ENCODE measurements around the gene KDM4C.
A peak's percentile ranks its signal among the peaks of the same experiment; 100 is the strongest.

KDM4C gene

DNA sequence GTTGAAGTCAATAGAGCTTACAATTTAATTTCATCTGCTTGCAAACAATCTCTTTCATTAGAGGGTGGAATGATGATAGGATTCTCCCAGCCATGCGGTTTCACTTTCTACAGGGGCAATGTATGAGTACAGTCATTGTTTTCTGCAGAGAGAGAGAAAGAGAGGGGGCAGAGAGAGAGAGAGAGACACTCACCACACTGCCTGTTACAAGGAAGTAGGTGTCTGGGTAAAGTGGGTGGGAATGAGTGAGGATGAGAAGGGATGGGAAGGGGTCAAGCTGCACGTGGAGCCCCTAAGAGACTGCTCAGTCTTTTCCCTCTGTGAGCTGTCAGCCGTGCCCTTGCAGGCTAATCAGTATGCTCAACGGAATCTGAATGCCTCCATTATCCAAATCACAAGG, 454.3 kb downstream of the KDM4C start:
- no peak for DNase-seq (ENCODE audit: low read depth)

DNA sequence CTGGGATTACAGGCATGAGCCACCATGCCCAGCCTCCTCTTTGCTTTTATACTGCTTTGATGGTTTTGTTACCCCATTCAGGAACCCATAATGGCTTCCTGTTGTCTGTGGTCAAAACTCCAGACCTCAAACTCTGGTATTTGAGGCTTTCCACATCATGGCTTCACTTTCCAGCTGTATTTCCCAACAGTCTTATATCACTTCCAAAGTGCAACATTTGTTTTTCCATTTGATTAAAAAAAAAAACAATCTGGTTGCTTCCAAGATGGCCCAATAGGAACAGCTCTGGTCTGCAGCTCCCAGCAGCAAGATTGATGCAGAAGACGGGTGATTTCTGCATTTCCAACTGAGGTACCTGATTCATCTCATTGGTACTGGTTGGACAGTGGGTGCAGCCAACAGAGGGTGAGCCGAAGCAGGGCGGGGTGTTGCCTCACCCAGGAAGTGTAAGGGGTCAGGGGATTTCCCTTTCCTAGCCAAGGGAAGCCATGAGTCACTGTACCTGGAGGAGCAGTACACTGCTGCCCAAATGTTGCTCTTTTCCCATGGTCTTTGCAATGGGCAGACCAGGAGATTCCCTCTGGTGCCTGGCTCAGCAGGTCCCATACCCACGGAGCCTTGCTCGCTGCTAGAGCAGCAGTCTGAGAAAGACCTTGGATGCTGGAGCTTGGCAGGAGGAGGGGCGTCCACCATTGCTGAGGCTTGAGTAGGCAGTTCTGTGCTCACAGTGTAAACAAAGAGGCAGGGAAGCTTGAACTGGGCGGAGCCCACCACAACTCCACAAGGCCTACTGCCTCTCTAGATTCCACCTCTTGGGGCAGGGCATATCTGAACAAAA, 458.4 kb downstream of the KDM4C start:
- DNase-seq (ENCODE audit: low read depth), result peak; percentile 27

DNA sequence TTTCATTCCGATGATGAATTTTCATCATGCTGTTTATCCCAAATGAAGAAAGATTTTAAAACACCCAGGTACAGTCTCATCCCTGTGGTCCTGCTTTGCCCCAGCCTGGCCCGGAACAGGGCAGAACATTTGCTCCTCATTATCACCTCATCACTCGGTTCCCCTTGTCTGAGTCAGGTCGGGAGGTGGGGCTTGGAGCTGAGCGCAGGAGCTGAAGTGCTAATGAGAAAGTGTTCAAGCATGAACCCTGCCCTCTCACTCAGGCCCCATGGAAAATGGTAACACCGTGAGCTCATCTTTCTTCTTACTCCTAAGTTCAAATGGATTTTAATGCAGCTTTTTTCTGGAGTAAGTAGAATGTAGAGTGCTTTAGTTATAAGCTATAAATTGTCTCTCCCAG, 466.2 kb downstream of the KDM4C start:
- no peak for DNase-seq (ENCODE audit: low read depth)

Data from iris pigment epithelial cell (primary cell).